Activated CD4-positive, alpha-beta T cell treated with anti-CD3 and anti-CD28 coated beads for 48 hours (primary cell): ENCODE results near the gene DHX30.
"Not testable (repeated sequence)": the region's sequence is repeated elsewhere in the genome, so short reads cannot be mapped to it uniquely, and the experiment has no call there.

Experiments
- DNase-seq: peaks from one replicate; pipeline ENCODE4 v3.0.0-alpha.2; 2020

The DHX30 gene

GRCh38 chr3:47885168-47885567 lies 82.2 kb downstream of the DHX30 start:
- DNase-seq, result no peak

GRCh38 chr3:47887991-47888390 lies 85.1 kb downstream of the DHX30 start:
- DNase-seq, result not testable (repeated sequence)

- no peak for DNase-seq
These were observed 86.2 kb downstream of the DHX30 start for GRCh38 chr3:47888986-47889757.

GRCh38 chr3:47890126-47890827 lies 87.3 kb downstream of the DHX30 start:
- no peak for DNase-seq

- DNase-seq, result no peak
These were observed 88.1 kb downstream of the DHX30 start for GRCh38 chr3:47890828-47891612.

GRCh38 chr3:47891613-47892005 lies 88.7 kb downstream of the DHX30 start:
- no peak for DNase-seq

GRCh38 chr3:47892286-47893040 lies 89.5 kb downstream of the DHX30 start:
- no peak for DNase-seq

GRCh38 chr3:47895241-47895640 lies 92.3 kb downstream of the DHX30 start:
- no peak for DNase-seq

GRCh38 chr3:47896736-47897135 lies 93.8 kb downstream of the DHX30 start:
- no peak for DNase-seq

GRCh38 chr3:47897954-47898353 lies 95.0 kb downstream of the DHX30 start:
- no peak for DNase-seq

- DNase-seq, result no peak
These were observed 96.7 kb downstream of the DHX30 start for GRCh38 chr3:47899495-47900108.
